ENCODE data around the gene AREG.

- TF ChIP-seq, protein P1, sequence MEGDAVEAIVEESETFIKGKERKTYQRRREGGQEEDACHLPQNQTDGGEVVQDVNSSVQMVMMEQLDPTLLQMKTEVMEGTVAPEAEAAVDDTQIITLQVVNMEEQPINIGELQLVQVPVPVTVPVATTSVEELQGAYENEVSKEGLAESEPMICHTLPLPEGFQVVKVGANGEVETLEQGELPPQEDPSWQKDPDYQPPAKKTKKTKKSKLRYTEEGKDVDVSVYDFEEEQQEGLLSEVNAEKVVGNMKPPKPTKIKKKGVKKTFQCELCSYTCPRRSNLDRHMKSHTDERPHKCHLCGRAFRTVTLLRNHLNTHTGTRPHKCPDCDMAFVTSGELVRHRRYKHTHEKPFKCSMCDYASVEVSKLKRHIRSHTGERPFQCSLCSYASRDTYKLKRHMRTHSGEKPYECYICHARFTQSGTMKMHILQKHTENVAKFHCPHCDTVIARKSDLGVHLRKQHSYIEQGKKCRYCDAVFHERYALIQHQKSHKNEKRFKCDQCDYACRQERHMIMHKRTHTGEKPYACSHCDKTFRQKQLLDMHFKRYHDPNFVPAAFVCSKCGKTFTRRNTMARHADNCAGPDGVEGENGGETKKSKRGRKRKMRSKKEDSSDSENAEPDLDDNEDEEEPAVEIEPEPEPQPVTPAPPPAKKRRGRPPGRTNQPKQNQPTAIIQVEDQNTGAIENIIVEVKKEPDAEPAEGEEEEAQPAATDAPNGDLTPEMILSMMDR (IDR thresholded peaks at IDR 0.05; ENCODE audit: low read length): no peak
- no peak for TF ChIP-seq EZH2phosphoT487 (IDR thresholded peaks at IDR 0.05; ENCODE audit: low read length)
- no peak for TF ChIP-seq EZH2 (optimal IDR thresholded peaks at IDR 0.05; ENCODE audit: low read depth, low read length)
These were observed 20.8 kb upstream of the AREG start for GRCh38 chr4:74424111-74424510.
